HG03354 (cell line): ENCODE measurements around the gene DDX51.

Experiments used
- ATAC-seq: cut with Tn5 transposase; IDR thresholded peaks from one replicate; pipeline ENCODE4 v1.9.1; 2021; ENCODE audit warnings: mild to moderate bottlenecking; ENCODE audit not compliant: unreplicated experiment, poor library complexity, severe bottlenecking

The DDX51 gene, protein sequence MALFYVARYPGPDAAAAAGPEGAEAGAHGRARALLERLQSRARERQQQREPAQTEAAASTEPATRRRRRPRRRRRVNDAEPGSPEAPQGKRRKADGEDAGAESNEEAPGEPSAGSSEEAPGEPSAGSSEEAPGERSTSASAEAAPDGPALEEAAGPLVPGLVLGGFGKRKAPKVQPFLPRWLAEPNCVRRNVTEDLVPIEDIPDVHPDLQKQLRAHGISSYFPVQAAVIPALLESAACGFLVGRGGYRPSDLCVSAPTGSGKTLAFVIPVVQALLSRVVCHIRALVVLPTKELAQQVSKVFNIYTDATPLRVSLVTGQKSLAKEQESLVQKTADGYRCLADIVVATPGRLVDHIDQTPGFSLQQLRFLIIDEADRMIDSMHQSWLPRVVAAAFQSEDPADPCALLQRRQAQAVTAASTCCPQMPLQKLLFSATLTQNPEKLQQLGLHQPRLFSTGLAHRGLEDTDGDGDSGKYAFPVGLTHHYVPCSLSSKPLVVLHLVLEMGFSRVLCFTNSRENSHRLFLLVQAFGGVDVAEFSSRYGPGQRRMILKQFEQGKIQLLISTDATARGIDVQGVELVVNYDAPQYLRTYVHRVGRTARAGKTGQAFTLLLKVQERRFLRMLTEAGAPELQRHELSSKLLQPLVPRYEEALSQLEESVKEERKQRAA

DNA sequence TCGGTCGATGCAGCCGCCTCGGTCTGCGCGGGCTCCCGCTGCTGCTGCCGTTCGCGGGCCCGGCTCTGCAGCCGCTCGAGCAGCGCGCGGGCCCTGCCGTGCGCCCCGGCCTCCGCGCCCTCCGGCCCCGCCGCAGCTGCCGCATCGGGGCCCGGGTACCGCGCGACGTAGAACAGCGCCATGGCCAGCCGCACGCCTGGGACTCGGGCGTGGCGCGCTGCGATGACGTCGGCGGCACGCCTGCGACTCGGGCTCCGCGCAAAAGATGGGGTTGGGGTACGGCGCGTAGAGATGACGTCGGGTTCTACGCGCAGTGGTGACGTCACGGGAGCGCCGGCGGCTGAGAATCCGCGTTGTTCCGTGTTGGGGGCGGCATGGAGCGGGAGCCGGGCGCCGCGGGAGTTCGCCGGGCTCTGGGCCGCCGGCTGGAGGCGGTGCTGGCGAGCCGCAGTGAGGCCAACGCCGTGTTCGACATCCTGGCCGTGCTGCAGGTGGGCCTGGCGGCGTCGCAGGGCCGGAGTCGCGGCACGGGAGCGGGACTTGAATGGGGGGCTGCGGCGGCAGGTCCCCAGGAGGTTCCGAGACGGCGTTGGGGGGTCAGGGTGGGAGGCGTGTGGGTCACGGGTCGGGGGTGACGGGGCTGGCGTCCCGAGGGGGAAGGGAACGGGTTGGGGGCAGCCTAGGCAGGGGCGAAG lies at the start of gene DDX51, which contains the start of gene NOC4L:
Gene DDX51 (minus strand): TSS at position 205 of the 695 bp plus-strand sequence. CDS start 23 bp downstream, at position 182.
Gene NOC4L (plus strand): TSS at position 343 of the 695 bp plus-strand sequence. CDS start 32 bp downstream, at position 375.
- peak; percentile 86 for ATAC-seq

DNA sequence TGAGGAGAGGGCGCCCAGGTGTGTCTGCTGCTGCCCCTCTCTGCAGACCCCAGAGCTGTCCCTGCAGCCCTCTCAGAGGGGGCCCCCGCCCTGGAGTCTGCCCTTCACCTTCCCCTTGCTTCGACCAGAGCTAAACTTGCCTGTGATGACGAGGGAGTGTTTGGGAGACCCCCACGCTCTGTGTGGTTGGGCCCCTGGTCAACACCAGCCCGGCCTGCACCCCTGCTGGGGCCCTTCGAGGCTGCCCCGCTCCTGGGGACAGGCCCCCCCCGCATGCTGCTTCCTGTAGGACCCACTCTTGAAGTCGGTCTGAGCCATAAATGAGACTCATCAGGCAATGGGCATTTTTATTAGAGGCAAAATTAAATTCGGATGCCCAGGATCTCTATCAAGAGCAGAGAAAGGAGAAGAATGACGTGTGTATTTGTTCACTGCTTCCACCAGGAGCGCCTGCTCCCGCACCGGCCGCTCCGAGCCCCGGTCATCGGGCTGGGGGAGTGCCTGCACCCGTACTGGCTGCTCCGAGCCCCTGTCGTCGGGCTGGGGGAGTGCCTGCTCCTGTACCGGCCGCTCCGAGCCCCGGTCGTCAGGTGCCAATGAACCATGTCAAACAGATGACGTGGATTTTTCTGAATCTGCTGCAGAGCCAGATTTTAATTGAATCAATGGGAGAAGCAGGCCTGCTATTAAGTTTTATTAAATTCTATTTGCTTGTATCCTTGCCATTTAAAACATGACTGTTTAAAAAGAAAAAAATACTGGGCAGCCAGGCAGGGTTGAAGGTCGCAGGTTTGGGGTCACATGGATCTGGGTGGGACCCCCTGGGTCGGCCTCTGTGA lies 47.8 kb upstream of the DDX51 start:
- no peak for ATAC-seq

GRCh38 chr12:132190834-132191500 lies 46.8 kb upstream of the DDX51 start:
- ATAC-seq: no peak

DNA sequence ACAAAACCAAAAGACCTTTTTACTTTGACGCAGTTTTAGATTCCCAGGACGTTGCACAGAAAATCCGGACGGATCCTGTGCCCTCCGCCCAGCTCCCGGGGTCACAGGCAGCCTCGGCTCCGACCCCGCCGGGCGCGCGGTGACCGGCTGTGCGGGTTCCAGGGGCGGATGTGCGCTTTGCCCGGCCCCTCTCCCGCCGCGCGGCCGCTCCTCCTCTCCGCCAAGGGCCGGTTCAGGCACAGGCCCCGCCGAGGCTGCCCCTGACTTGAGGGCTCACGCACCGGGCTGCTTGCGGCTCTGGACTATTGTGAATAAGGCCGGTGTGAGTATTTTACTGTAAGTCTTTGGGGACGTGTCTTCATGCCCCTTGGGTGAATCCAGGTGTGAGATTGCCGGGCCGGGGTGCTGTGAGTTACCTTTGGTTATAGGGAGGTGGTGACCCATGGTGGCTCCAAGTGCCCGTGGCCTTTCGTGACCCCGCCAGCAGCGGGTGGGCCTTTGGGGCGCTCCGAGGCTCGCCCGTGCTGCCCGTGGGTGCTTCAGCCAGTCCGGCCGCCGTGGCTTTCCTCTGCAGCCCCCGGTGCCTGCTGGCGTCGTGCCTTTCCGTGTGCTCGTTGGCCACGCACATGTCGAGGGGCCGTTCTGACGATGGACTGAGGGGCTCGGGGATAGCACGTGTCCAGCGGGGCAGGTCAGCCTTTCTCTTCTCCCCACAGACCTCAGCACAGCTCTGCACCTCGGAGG lies 46.1 kb upstream of the DDX51 start:
- ATAC-seq: peak; percentile 26

GRCh38 chr12:132189378-132190011 lies 45.4 kb upstream of the DDX51 start:
- peak; percentile 93 for ATAC-seq

GRCh38 chr12:132188916-132189325 lies 44.8 kb upstream of the DDX51 start:
- no peak for ATAC-seq

DNA sequence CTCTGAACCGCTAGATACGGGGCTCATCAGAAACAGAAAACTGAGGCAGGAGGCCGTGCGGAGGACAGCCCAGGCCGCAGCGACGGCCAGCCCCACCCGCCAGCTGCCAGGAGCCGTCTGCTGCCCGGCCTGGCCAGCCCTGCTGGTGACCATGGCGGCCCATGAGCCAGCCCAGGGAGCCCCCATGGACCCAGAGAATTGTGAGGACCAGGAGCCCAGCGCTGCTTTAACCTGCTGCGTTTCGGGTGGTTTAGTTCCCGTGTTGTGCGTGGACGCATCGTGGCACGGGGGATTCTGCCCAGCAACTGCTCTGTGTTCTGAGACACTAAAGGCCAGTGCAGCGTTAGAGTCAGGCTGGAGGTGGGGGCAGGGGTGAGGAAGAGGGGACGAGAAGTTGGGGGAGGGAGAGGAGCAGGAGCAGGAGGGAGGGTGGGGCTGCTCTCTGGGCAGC lies 44.4 kb upstream of the DDX51 start:
- ATAC-seq: no peak

- no peak for ATAC-seq
These were observed 43.7 kb upstream of the DDX51 start for GRCh38 chr12:132187646-132188450.

GRCh38 chr12:132186857-132187620 lies 42.9 kb upstream of the DDX51 start:
- ATAC-seq: no peak

- ATAC-seq: no peak
These were observed 42.2 kb upstream of the DDX51 start for GRCh38 chr12:132186208-132186856.

- ATAC-seq: no peak
These were observed 41.6 kb upstream of the DDX51 start for GRCh38 chr12:132185705-132186104.

GRCh38 chr12:132182711-132183365 lies 38.7 kb upstream of the DDX51 start:
- ATAC-seq: no peak

DNA sequence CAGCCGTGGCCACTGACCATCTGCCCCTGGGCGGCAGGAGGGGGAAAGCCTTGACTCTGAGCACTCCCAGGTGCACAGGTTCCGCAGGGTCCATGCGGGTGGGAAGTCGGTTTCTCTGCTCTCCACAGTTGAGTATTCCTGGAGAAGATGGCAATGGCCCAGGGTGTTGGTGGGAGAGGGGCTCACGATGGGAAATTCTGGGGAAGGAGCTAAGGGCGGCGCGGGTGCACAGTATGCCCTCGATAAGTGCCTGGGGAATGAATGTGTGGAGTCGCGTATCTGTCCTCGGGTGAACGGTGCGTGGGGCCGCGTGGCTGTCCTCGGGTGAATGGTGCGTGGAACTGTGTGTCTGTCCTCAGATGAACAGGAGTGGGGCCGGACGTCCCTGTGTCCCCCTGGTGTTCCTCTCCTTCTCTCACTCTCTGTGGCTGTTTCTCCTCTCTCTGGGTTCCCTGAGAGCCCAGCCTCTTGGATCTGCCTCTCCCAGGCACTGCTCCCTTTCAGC lies 38.1 kb upstream of the DDX51 start:
- no peak for ATAC-seq

DNA sequence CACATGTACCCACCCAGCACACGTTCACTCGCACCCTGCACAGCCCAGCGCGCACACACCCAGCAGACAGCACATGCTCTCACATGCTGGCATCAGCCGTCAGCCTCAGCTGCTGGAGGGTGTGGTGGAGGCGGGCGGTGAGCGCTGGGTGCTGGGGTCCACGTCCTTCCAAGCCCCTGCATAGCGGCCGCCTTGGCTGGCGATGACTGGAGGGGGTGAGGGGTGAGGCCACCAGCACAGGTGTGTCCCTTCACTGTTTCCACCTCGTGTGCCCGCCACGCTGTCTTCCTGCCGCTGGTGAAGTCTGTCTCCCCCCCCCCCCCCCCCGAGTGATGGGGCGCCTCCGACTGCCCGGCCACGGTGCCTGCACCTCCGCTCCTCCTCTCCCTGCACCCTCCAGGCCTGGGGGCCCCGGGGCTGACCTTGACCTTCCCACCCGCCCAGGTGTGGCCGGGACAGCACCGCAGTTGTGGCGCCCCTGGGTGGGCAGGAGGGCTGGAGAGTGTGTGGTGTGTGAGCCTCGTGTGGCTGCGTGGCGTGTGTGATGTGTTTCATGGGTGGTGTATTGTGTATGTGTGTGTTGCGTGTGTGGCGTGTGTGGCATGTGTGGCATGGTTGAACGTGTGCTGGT lies 37.6 kb upstream of the DDX51 start:
- no peak for ATAC-seq
